Immature natural killer cell (primary cell): ENCODE data around the gene IDI1. TPM values are rescaled to one million over a fixed set of nuclear protein-coding genes. Genes with fewer than 3 reads are reported as not detected.

Experiments used
- DNase-seq, 3 donors: peaks; one replicate each; pipeline ENCODE4 v3.0.0; 2022; ENCODE audit warnings: mixed read lengths in 1 of 3
- H3K27ac Mint-ChIP-seq, 6 donors: one replicate each; pipeline ENCODE4 v1.8.0; 2020; ENCODE audit warnings: mixed read lengths in 6 of 6, mild to moderate bottlenecking in 5 of 6, inconsistent platforms in 4 of 6, moderate library complexity in 3 of 6
- H3K27me3 Mint-ChIP-seq, 3 donors: one replicate each; pipeline ENCODE4 v1.8.0; 2020 to 2021; ENCODE audit warnings: low read depth in 3 of 3, mild to moderate bottlenecking in 3 of 3, mixed read lengths in 3 of 3, moderate library complexity in 3 of 3, inconsistent platforms in 1 of 3
- H3K36me3 Mint-ChIP-seq, 3 donors: one replicate each; pipeline ENCODE4 v1.8.0; 2020; ENCODE audit warnings: mixed read lengths in 3 of 3, inconsistent platforms in 2 of 3, mild to moderate bottlenecking in 2 of 3
- H3K4me1 Mint-ChIP-seq, 2 donors: one replicate each; pipeline ENCODE4 v1.8.0; 2020; ENCODE audit warnings: inconsistent platforms in 2 of 2, mild to moderate bottlenecking in 2 of 2, mixed read lengths in 2 of 2, moderate library complexity in 1 of 2
- H3K4me3 Mint-ChIP-seq, 5 donors: one replicate each; pipeline ENCODE4 v1.8.0; 2020; ENCODE audit warnings: mild to moderate bottlenecking in 5 of 5, mixed read lengths in 5 of 5, inconsistent platforms in 3 of 5, moderate library complexity in 3 of 5
- H3K9me3 Mint-ChIP-seq, 6 donors: one replicate each; pipeline ENCODE4 v1.8.0; 2020; ENCODE audit warnings: mild to moderate bottlenecking in 6 of 6, mixed read lengths in 6 of 6, inconsistent platforms in 4 of 6, moderate library complexity in 3 of 6
- polyA plus RNA-seq, 3 donors: library from polyadenylated mRNA; unstranded; fragments of 300-500 nt; fragmentation: Illumina TruSeq; gene quantifications; one replicate each; pipeline ENCODE4 v1.2.3, GENCODE V29; 2021

Gene IDI1
- polyA plus RNA-seq, 3 donors from 2014 or later = 62.3 to 113 (median 95.9) TPM

GRCh38 chr10:994836-995558, 53.9 kb downstream of the IDI1 start:
- no peak overlapping the region for H3K4me3 Mint-ChIP-seq
- DNase-seq = no peak
- H3K27me3 Mint-ChIP-seq = peaks cover 1 to 5% (median 2%) of the 10 kb centered on the region in 3 donors
- H3K9me3 Mint-ChIP-seq = no peaks in the 10 kb centered on the region
- peaks cover 19 to 39% (median 21%) of the 10 kb centered on the region in 3 donors for H3K36me3 Mint-ChIP-seq
- H3K4me1 Mint-ChIP-seq = peaks cover 13 to 15% of the 10 kb centered on the region in 2 donors
- H3K27ac Mint-ChIP-seq = peak overlapping the region in 1 of 6 donors; percentile 46

GRCh38 chr10:992871-993270, 56.0 kb downstream of the IDI1 start:
- H3K9me3 Mint-ChIP-seq = no peaks in the 10 kb centered on the region
- no peak for DNase-seq
- H3K4me1 Mint-ChIP-seq = peaks cover 32 to 35% of the 10 kb centered on the region in 2 donors
- no peak overlapping the region for H3K4me3 Mint-ChIP-seq
- peaks cover 4 to 17% (median 6%) of the 10 kb centered on the region in 3 donors for H3K27me3 Mint-ChIP-seq
- peaks cover 13 to 30% (median 15%) of the 10 kb centered on the region in 3 donors for H3K36me3 Mint-ChIP-seq
- H3K27ac Mint-ChIP-seq = no peak overlapping the region

- DNase-seq = no peak
- Mint-ChIP-seq H3K27me3 (peaks cover 4 to 20% (median 6%) of the 10 kb centered on the region in 3 donors), H3K4me1 (peaks cover 35 to 38% of the 10 kb centered on the region in 2 donors), H3K9me3 (no peaks in the 10 kb centered on the region), H3K36me3 (peaks cover 9 to 26% (median 11%) of the 10 kb centered on the region in 3 donors), H3K4me3 (no peak overlapping the region), H3K27ac (no peak overlapping the region)
Observed at GRCh38 chr10:992467-992866, 56.5 kb downstream of the IDI1 start.

- Mint-ChIP-seq H3K4me3 (peak overlapping the region in 3 of 5 donors; percentile 6 to 47 (median 10)), H3K9me3 (no peaks in the 10 kb centered on the region), H3K27ac (peak overlapping the region in 4 of 6 donors; percentile 7 to 49 (median 32)), H3K36me3 (peaks cover 7 to 15% (median 11%) of the 10 kb centered on the region in 3 donors), H3K27me3 (peaks cover 4 to 23% (median 6%) of the 10 kb centered on the region in 3 donors), H3K4me1 (peaks cover 42 to 47% of the 10 kb centered on the region in 2 donors)
- DNase-seq = no peak
Observed at GRCh38 chr10:990808-991207, 58.1 kb downstream of the IDI1 start.

Other genes starting within 250 kb of the IDI1 start
- 10 to 100 TPM in 2 of 3 donors, 1 to 10 TPM in 1; 4.7 to 35.8 (median 13.3) TPM for gene LARP4B, start 117.4 kb downstream of the IDI1 start, polyA plus RNA-seq
- gene GTPBP4, start 60.7 kb downstream of the IDI1 start, polyA plus RNA-seq = 10 to 100 TPM; 10.5 to 22.5 (median 18.3) TPM
- under 1 TPM in 1 of 3 donors, not detected in 2; 0.19 TPM for gene IDI2, start 23.3 kb downstream of the IDI1 start, polyA plus RNA-seq
- 10 to 100 TPM; 16.7 to 32.2 (median 26.5) TPM for gene WDR37, start 7.3 kb upstream of the IDI1 start, polyA plus RNA-seq